Upper lobe of right lung (tissue), 1 donor: ENCODE data around the gene ITGA4. TPM values are rescaled to one million over a fixed set of nuclear protein-coding genes. Genes with fewer than 3 reads are reported as not detected.
"Not testable (repeated sequence)": the region's sequence is repeated elsewhere in the genome, so short reads cannot be mapped to it uniquely, and the experiment has no call there.

Source experiments
- ATAC-seq: fragments of 200-7000 bp; cut with Tn5 transposase; one replicate; pipeline ENCODE4 v1.9.1; 2020; ENCODE audit warnings: mild to moderate bottlenecking, moderate library complexity
- DNase-seq: peaks from one replicate; pipeline ENCODE4 v3.0.0-alpha.2; 2020
- H3K27ac ChIP-seq: fragments of 200-600 bp; one replicate; pipeline ENCODE4 v1.8.0; 2022
- H3K27me3 ChIP-seq: fragments of 200-600 bp; one replicate; pipeline ENCODE4 v1.8.0; 2022; ENCODE audit warnings: mild to moderate bottlenecking
- H3K36me3 ChIP-seq: fragments of 200-600 bp; one replicate; pipeline ENCODE4 v1.8.0; 2022
- H3K4me1 ChIP-seq: fragments of 200-600 bp; one replicate; pipeline ENCODE4 v1.8.0; 2022
- H3K4me3 ChIP-seq: fragments of 200-600 bp; one replicate; pipeline ENCODE4 v1.8.0; 2022; ENCODE audit warnings: mild to moderate bottlenecking
- H3K9me3 ChIP-seq: fragments of 200-600 bp; one replicate; pipeline ENCODE4 v1.8.0; 2022
- CTCF ChIP-seq: fragments of 200-600 bp; IDR thresholded peaks from one replicate; pipeline ENCODE4 v1.8.0; 2022; ENCODE audit warnings: antibody characterized with exemption
- intact Hi-C: fragments of 100-400 bp; cut with DNase I; formaldehyde crosslinking; loops from one replicate; pipeline ENCODE4 v1.11.0; 2022
- total RNA-seq: library from RNA; stranded (reverse); fragmentation: NEBNext Ultra II Directional; extraction: Animal tissue kit (Norgen Biotek cat#: 25700); gene quantifications from one replicate; pipeline ENCODE4 v1.2.1, GENCODE V29; 2021
- donor health status: DM: no; HTN: yes; CAD: no; lungs with severe emphysema.

The ITGA4 gene
- total RNA-seq, 1 donor from 2014 or later: 18.4 TPM

DNA sequence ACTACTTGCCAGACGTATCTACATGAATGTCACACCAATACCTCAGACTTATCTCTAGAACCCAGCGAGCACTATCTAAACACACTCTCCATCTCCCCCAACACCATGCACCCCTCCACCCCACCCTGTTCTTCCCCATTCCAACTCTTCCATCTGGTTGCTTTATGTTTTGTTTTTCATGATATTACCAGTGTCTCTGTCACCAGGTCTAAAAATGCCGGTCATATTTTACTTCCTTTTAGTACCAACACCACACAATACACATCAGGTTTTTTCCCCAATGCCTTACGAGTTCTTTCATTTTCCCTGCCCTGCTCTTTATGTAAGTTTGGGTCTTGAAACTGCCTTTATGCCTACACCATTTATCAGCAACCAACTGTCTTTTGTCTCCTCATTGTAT lies 10.2 kb upstream of the ITGA4 start:
- Histone ChIP-seq H3K4me1 (no peaks in the 10 kb centered on the region), H3K4me3 (no peak overlapping the region), H3K27ac (no peak overlapping the region), H3K27me3 (no peaks in the 10 kb centered on the region), H3K36me3 (no peaks in the 10 kb centered on the region), H3K9me3 (no peaks in the 10 kb centered on the region)
- intact Hi-C loops: no loop called here
- DNase-seq (no peak), ATAC-seq (no peak)
- no peak for TF ChIP-seq CTCF

DNA sequence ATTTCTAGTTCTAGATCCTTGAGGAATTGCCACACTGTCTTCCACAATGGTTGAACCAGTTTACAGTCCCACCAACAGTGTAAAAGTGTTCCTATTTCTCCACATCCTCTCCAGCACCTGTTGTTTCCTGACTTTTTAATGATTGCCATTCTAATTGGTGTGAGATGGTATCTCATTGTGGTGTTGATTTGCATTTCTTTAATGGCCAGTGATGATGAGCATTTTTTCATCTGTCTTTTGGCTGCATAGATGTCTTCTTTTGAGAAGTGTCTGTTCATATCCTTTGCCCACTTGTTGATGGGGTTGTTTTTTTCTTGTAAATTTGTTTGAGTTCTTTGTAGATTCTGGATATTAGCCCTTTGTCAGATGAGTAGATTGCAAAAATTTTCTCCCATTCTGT lies 7.9 kb upstream of the ITGA4 start:
- DNase-seq, H3K27me3 ChIP-seq, H3K27ac ChIP-seq, H3K36me3 ChIP-seq, H3K9me3 ChIP-seq, intact Hi-C loops, H3K4me1 ChIP-seq, H3K4me3 ChIP-seq, ATAC-seq: not testable (repeated sequence)

GRCh38 chr2:181454686-181455450 lies 2.3 kb upstream of the ITGA4 start:
- no peaks in the 10 kb centered on the region for H3K36me3 ChIP-seq
- intact Hi-C loops: no loop called here
- TF ChIP-seq CTCF: no peak
- H3K9me3 ChIP-seq: no peaks in the 10 kb centered on the region
- no peak overlapping the region for H3K27ac ChIP-seq
- ATAC-seq: no peak
- no peak overlapping the region for H3K4me3 ChIP-seq
- DNase-seq: no peak
- H3K27me3 ChIP-seq: peaks cover 13% of the 10 kb centered on the region
- H3K4me1 ChIP-seq: peaks cover 18% of the 10 kb centered on the region

GRCh38 chr2:181456660-181457120 lies 496 bp upstream of the ITGA4 start:
- Histone ChIP-seq H3K4me1 (peaks cover 18% of the 10 kb centered on the region), H3K9me3 (no peaks in the 10 kb centered on the region), H3K27ac (peak overlapping the region; percentile 85), H3K4me3 (peak overlapping the region; percentile 60), H3K36me3 (no peaks in the 10 kb centered on the region), H3K27me3 (peaks cover 13% of the 10 kb centered on the region)
- ATAC-seq (peak; percentile 82), DNase-seq (peak; percentile 76)
- intact Hi-C loops: no loop called here
- TF ChIP-seq CTCF: no peak

DNA sequence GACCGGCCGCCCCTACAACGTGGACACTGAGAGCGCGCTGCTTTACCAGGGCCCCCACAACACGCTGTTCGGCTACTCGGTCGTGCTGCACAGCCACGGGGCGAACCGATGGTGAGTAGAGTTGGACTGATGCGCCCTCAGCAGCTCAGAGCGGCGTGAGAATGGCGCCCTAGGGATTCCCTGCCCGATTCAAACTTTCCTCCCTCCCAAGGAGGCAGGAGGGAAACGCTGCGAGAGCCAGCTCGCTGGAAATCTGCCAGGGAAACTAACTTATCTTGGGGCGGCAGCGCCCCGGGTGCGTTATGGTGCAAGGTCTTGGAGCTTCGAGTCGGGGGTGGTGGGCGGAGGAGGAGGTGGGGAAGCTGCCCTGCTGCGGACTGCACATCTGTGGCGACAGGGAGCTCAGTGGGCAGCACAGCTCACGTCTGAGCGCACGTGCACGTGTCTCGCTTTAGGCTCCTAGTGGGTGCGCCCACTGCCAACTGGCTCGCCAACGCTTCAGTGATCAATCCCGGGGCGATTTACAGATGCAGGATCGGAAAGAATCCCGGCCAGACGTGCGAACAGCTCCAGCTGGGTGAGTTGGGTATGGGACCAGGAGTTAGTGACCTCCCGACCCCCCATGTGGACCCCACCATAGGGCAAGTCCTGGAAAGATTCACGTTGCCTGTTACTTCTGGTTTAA lies 697 bp downstream of the ITGA4 start:
- intact Hi-C loops: no loop called here
- ATAC-seq (peak; percentile 52), DNase-seq (peak; percentile 71)
- H3K4me3 ChIP-seq: peak overlapping the region; percentile 60
- H3K36me3 ChIP-seq: no peaks in the 10 kb centered on the region
- H3K27ac ChIP-seq: peak overlapping the region; percentile 85
- no peak for TF ChIP-seq CTCF
- peaks cover 18% of the 10 kb centered on the region for H3K4me1 ChIP-seq
- no peaks in the 10 kb centered on the region for H3K9me3 ChIP-seq
- peaks cover 13% of the 10 kb centered on the region for H3K27me3 ChIP-seq

- Histone ChIP-seq H3K4me1 (peaks cover 18% of the 10 kb centered on the region), H3K27ac (peak overlapping the region; percentile 85), H3K27me3 (peaks cover 13% of the 10 kb centered on the region), H3K9me3 (no peaks in the 10 kb centered on the region), H3K36me3 (no peaks in the 10 kb centered on the region), H3K4me3 (peak overlapping the region; percentile 60)
- no peak for TF ChIP-seq CTCF
- ATAC-seq (no peak), DNase-seq (no peak)
- intact Hi-C loops: no loop called here
Measured at GRCh38 chr2:181458871-181459270, 1.7 kb downstream of the ITGA4 start.
